Astrocyte of the cerebellum (primary cell): ENCODE results near the gene PLEKHG2.
A peak's percentile ranks its signal among the peaks of the same experiment; 100 is the strongest.
"Not testable (repeated sequence)": the region's sequence is repeated elsewhere in the genome, so short reads cannot be mapped to it uniquely, and the experiment has no call there.

ENCODE experiments used
- DNase-seq: peaks from one replicate; pipeline ENCODE4 v3.0.0-alpha.2; 2011; ENCODE audit warnings: low read depth
- H3K4me3 ChIP-seq: 2 replicates; pipeline ENCODE4 v1.5.1; 2011; ENCODE audit warnings: mild to moderate bottlenecking, low read depth, low read length, moderate library complexity
- CTCF ChIP-seq: IDR thresholded peaks from 2 replicates; pipeline ENCODE4 v1.5.1; 2012; ENCODE audit warnings: low read length, low read depth, moderate library complexity, mild to moderate bottlenecking; ENCODE audit errors: missing control alignments
- in situ Hi-C: cut with HindIII; loops from 2 replicates; pipeline ENCODE4 v1.10.0; 2017; ENCODE audit warnings: low sequenced_read_pairs

Gene PLEKHG2

GRCh38 chr19:39444598-39445195, 32.2 kb downstream of the PLEKHG2 start:
- TF ChIP-seq CTCF = no peak
- H3K4me3 ChIP-seq = peak overlapping the region; percentile 86
- in situ Hi-C loops = no loop called here
- no peak for DNase-seq

GRCh38 chr19:39445196-39446111, 33.0 kb downstream of the PLEKHG2 start, which contains the start of gene SUPT5H:
Gene SUPT5H (plus strand): TSS chr19:39445582. CDS start chr19:39445891, 309 bp downstream.
- no peak for TF ChIP-seq CTCF
- in situ Hi-C loops = no loop called here
- peak; percentile 96 for DNase-seq
- peak within 1 kb of the TSS; percentile 86 for H3K4me3 ChIP-seq

GRCh38 chr19:39446365-39447084, 34.1 kb downstream of the PLEKHG2 start:
- DNase-seq = no peak
- in situ Hi-C loops = no loop called here
- peak overlapping the region; percentile 86 for H3K4me3 ChIP-seq
- no peak for TF ChIP-seq CTCF

- no peak for TF ChIP-seq CTCF
- in situ Hi-C loops = no loop called here
- no peak overlapping the region for H3K4me3 ChIP-seq
- no peak for DNase-seq
Measured at GRCh38 chr19:39448271-39448670, 35.8 kb downstream of the PLEKHG2 start.

GRCh38 chr19:39449116-39449797, 36.8 kb downstream of the PLEKHG2 start:
- TF ChIP-seq CTCF = no peak
- H3K4me3 ChIP-seq = no peak overlapping the region
- no peak for DNase-seq
- in situ Hi-C loops = no loop called here

GRCh38 chr19:39451257-39451656, 38.8 kb downstream of the PLEKHG2 start:
- H3K4me3 ChIP-seq, in situ Hi-C loops, DNase-seq: not testable (repeated sequence)
